Erythroblast (primary cell): Measurements from ENCODE around the gene ARHGEF28.

Experiments
- GATA1 ChIP-seq: IDR thresholded peaks from 2 replicates; pipeline ENCODE4 v1.6.1; 2011; ENCODE audit warnings: low read depth, mild to moderate bottlenecking, control low read depth, low read length, moderate library complexity
- POLR2A ChIP-seq: IDR thresholded peaks from 2 replicates; pipeline ENCODE4 v1.6.1; 2011; ENCODE audit warnings: mild to moderate bottlenecking, low read length

GRCh38 chr5:73691302-73692080 is 65.5 kb downstream of the ARHGEF28 start:
- TF ChIP-seq POLR2A: no peak
- no peak for TF ChIP-seq GATA1
